Neural cell (in vitro differentiated cells): Measurements from ENCODE around the gene HLCS.

Source experiments
- CTCF ChIP-seq: fragments of 450-650 bp; IDR thresholded peaks from 2 replicates; pipeline ENCODE4 v1.5.1; 2014; ENCODE audit warnings: antibody characterized with exemption, mild to moderate bottlenecking, moderate library complexity; ENCODE audit not compliant: poor library complexity, severe bottlenecking
- EZH2 ChIP-seq: fragments of 200-600, 300-800 bp; shearing (Covaris generic), sonication (generic); IDR thresholded peaks from 2 replicates; pipeline ENCODE4 v1.6.1; 2014; ENCODE audit warnings: antibody characterized with exemption, low read length, borderline replicate concordance, mild to moderate bottlenecking; ENCODE audit not compliant: insufficient read depth, poor library complexity, severe bottlenecking
- MXI1 ChIP-seq: fragments of 450-650 bp; conservative IDR thresholded peaks from 2 replicates; pipeline ENCODE4 v1.6.1; 2014; ENCODE audit warnings: antibody characterized with exemption, mild to moderate bottlenecking; ENCODE audit not compliant: poor library complexity, severe bottlenecking
- POLR2AphosphoS5 ChIP-seq: IDR thresholded peaks from 2 replicates; pipeline ENCODE4 v1.6.1; 2012
- REST ChIP-seq: IDR thresholded peaks from 2 replicates; pipeline ENCODE4 v1.6.1; 2012; ENCODE audit warnings: borderline replicate concordance
- TAF1 ChIP-seq: IDR thresholded peaks from 2 replicates; pipeline ENCODE4 v1.6.1; 2012; ENCODE audit warnings: low read depth

GRCh38 chr21:36987845-36988244, 21.4 kb upstream of the HLCS start:
- TF ChIP-seq CTCF (no peak), TAF1 (no peak), REST (no peak), EZH2 (no peak), MXI1 (no peak), POLR2AphosphoS5 (no peak)
